HFFc6 (cell line): ENCODE data around the gene NECAB3. TPM values are rescaled to one million over a fixed set of nuclear protein-coding genes. Genes with fewer than 3 reads are reported as not detected.

Source experiments
- DNase-seq: peaks from one replicate; pipeline ENCODE4 v3.0.0-alpha.2; 2018
- H3K27ac Mint-ChIP-seq: 2 replicates; pipeline ENCODE4 v1.8.0; 2020; ENCODE audit warnings: mild to moderate bottlenecking, mixed read lengths
- H3K27me3 Mint-ChIP-seq: 2 replicates; pipeline ENCODE4 v1.8.0; 2021; ENCODE audit warnings: mild to moderate bottlenecking, moderate library complexity, mixed read lengths; ENCODE audit not compliant: insufficient read depth
- H3K36me3 Mint-ChIP-seq: 2 replicates; pipeline ENCODE4 v1.8.0; 2021; ENCODE audit warnings: low read depth, mixed read lengths
- H3K4me1 Mint-ChIP-seq: 2 replicates; pipeline ENCODE4 v1.8.0; 2020; ENCODE audit warnings: low read depth, mixed read lengths
- H3K4me3 Mint-ChIP-seq: 2 replicates; pipeline ENCODE4 v1.8.0; 2020; ENCODE audit warnings: mild to moderate bottlenecking, moderate library complexity, mixed read lengths
- H3K9me3 Mint-ChIP-seq: 2 replicates; pipeline ENCODE4 v1.8.0; 2020; ENCODE audit warnings: mild to moderate bottlenecking, mixed read lengths
- total RNA-seq, 6 experiments: library from RNA; stranded (reverse); fragmentation: NEBNext Ultra II Directional; extraction: Animal tissue kit (Norgen Biotek cat#: 25700); gene quantifications; 2 replicates in 1 of 6; 3 replicates in 5 of 6; pipeline ENCODE4 v1.2.3, GENCODE V29; 2021
- TF ChIP-seq, protein P1 (sequence below): fragments of 200-600 bp; sonication (generic); IDR thresholded peaks from 2 replicates; pipeline ENCODE4 v1.5.0; 2021; ENCODE audit warnings: antibody characterized with exemption, mild to moderate bottlenecking

NECAB3 gene
- total RNA-seq, 6 experiments from 2014 or later, result 24.9 to 30.0 (median 27.0) TPM

DNA sequence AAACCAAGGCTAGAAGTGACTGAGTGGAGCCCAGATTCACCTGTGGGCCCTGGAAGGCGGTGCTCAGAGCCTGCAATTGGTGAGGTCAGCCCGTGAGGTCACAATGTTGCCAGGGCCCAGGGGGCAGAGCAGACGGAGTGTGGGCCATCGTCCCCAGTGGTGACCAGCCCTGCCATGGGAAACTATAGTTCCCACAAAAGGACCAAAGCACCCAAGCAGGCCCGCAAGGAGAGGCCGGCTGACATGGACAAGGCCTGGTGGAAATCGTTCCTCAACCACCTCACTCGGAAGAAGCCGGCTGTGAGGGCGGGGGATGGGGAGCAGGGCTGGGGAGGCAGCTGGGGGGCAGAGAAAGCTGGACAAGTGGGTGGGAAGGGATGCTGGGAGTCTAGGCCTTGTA, 12.1 kb downstream of the NECAB3 start, which contains the start of gene C20orf144:
Gene C20orf144, plus strand, starts transcription at position 156 of the 400 bp plus-strand sequence. Its CDS starts 19 bp downstream, at position 175.
- no peak for DNase-seq
- Mint-ChIP-seq H3K4me3 (peak within 1 kb of the TSS; percentile 85), H3K27me3 (peaks cover 2% of the 10 kb centered on the region), H3K4me1 (peaks cover 32% of the 10 kb centered on the region), H3K9me3 (no peaks in the 10 kb centered on the region), H3K36me3 (no peaks in the 10 kb centered on the region), H3K27ac (peak within 1 kb of the TSS; percentile 78)
- TF ChIP-seq, protein P1, sequence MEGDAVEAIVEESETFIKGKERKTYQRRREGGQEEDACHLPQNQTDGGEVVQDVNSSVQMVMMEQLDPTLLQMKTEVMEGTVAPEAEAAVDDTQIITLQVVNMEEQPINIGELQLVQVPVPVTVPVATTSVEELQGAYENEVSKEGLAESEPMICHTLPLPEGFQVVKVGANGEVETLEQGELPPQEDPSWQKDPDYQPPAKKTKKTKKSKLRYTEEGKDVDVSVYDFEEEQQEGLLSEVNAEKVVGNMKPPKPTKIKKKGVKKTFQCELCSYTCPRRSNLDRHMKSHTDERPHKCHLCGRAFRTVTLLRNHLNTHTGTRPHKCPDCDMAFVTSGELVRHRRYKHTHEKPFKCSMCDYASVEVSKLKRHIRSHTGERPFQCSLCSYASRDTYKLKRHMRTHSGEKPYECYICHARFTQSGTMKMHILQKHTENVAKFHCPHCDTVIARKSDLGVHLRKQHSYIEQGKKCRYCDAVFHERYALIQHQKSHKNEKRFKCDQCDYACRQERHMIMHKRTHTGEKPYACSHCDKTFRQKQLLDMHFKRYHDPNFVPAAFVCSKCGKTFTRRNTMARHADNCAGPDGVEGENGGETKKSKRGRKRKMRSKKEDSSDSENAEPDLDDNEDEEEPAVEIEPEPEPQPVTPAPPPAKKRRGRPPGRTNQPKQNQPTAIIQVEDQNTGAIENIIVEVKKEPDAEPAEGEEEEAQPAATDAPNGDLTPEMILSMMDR, result no peak

DNA sequence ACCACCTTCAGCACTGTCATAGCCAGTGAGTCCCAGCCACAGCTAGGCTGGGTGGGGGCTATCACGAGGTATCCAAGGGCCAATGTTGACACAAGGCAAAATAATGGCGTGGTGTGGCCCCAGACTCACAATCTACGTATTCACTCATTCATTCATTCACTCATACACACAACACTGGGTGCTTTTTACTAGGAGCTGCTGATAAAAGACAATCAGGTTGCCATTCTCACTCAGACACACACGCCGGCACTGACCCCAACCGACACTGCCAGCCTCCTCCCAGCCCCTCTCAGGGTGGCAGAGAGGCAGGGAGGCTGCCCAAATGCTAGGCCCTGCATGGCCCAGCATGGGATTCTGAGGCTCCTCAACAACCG, 13.6 kb downstream of the NECAB3 start:
- Mint-ChIP-seq H3K27ac (peak overlapping the region; percentile 16; the same call in 1 of the 2 replicates), H3K27me3 (no peaks in the 10 kb centered on the region; the same call in none of the 2 replicates), H3K4me3 (no peak overlapping the region), H3K9me3 (no peaks in the 10 kb centered on the region), H3K4me1 (peaks cover 23% of the 10 kb centered on the region), H3K36me3 (no peaks in the 10 kb centered on the region)
- TF ChIP-seq, protein P1, result no peak
- DNase-seq, result no peak

DNA sequence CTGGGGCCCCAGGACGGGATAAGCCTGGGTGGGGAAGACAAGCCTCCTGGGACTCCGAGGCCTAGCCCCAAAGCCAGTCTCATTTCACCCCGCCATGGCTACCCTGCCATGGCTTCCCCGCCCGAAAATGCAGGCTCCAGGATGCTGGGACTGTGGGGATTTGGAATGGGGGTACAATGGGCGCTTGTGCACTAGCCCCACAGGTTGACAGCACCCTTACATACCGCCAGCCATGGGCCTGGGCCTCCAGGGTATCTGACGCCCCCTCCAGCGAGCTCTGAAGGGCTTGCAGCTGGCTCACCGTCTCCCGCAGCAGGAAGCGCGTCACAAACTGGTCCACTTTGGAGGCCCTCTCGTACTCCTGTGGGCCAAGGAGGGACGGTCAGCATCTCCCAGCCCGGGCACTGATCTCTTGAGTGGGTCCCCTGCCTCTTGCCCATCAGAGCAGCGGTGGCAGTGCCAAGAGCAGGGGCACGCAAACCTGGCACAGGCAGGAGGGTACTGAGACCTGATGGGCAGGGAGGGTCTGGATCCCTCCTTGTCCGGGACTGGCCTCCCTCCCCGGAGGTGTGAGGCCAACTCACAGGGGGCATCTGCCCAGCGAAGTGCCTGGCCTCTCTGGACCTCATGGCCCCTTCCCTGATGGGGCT, 14.1 kb downstream of the NECAB3 start:
- Mint-ChIP-seq H3K9me3 (no peaks in the 10 kb centered on the region), H3K4me1 (peaks cover 18% of the 10 kb centered on the region), H3K27me3 (no peaks in the 10 kb centered on the region; the same call in none of the 2 replicates), H3K36me3 (no peaks in the 10 kb centered on the region), H3K27ac (no peak overlapping the region), H3K4me3 (no peak overlapping the region)
- TF ChIP-seq, protein P1, result no peak
- DNase-seq, result no peak

DNA sequence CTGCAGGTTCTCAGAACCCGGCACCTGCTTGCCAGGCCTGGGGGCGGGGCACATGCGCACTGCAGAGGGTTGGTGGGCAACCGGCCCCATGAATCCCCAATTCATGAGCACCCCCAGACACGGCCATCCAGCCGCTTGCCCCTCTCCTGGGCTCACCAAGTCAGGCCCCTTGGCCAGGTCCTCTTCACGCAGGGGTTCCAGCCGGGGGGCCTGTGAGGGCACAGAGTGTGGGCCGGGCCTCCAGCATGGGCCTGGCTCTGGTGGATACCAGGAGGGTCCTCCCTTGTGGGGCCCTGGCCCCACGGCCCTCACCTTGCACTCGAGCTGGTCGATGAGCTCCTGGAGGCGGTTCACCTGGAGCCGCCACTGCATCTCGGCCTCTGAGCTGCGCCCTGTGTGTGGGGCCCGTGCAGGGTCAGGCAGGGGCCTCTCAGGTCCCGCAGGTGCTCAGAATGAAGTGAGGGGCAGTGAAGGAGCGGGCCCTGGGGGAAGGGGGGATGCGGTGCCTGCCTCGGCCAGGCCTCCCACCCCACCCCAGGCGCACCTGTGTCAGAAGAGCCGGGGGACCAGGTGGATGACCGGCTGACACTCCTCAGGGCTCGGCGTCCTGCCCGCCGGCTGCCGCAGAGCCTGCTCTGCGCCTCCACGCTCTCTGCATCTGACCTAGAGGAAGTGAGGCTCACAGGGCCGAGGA, 14.7 kb downstream of the NECAB3 start:
- Mint-ChIP-seq H3K9me3 (no peaks in the 10 kb centered on the region), H3K36me3 (no peaks in the 10 kb centered on the region), H3K4me3 (no peak overlapping the region), H3K27ac (no peak overlapping the region), H3K4me1 (peaks cover 11% of the 10 kb centered on the region), H3K27me3 (peaks cover 2% of the 10 kb centered on the region)
- no peak for DNase-seq
- TF ChIP-seq, protein P1, result no peak

DNA sequence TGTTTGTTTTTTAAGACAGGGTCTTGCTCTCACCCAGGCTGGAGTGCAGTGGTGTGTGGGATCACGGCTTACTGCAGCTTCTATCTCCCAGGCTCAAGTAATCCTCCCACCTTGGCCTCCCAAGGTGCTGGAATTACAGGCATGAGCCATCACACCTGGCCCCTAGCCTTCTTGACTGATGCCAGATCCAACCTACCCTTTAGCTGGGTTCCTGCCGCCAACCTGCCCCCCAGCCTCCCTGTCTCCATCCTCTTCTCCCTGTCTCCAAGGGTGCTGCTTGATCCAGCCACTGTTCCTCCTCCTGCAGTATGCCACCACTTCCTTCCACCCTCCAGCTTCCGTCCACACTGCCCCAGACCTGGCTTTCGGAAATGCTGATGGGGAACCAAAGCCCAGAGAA, 15.3 kb downstream of the NECAB3 start:
- TF ChIP-seq, protein P1, result no peak
- no peak for DNase-seq
- Mint-ChIP-seq H3K4me3 (no peak overlapping the region), H3K36me3 (no peaks in the 10 kb centered on the region), H3K27ac (no peak overlapping the region), H3K27me3 (peaks cover 4% of the 10 kb centered on the region), H3K9me3 (no peaks in the 10 kb centered on the region), H3K4me1 (peaks cover 6% of the 10 kb centered on the region)
